PFSK-1 (cell line): ENCODE results near the gene GABRA6.

Experiments
- FOXP2 ChIP-seq: optimal IDR thresholded peaks from 2 replicates; pipeline ENCODE3; 2011; ENCODE audit warnings: borderline replicate concordance, control low read depth, inconsistent platforms; ENCODE audit not compliant: insufficient read depth; ENCODE audit errors: extremely low read length, extremely low read depth
- POLR2AphosphoS5 ChIP-seq: IDR thresholded peaks from 2 replicates; pipeline ENCODE4 v1.6.1; 2012; ENCODE audit warnings: low read depth, mild to moderate bottlenecking, control low read depth, low read length, moderate library complexity
- SIN3A ChIP-seq: IDR thresholded peaks from 2 replicates; pipeline ENCODE4 v1.6.1; 2012; ENCODE audit warnings: mild to moderate bottlenecking, low read length, moderate library complexity, borderline replicate concordance; ENCODE audit not compliant: insufficient read depth
- TAF1 ChIP-seq: IDR thresholded peaks from 2 replicates; pipeline ENCODE4 v1.6.1; 2012; ENCODE audit warnings: low read length, control low read depth, borderline replicate concordance; ENCODE audit not compliant: insufficient read depth
- TF ChIP-seq, protein P1 (sequence below), 2 experiments: IDR thresholded peaks; 2 replicates each; pipeline versions ENCODE4 v1.6.1 to v1.8.0; 2011 to 2012; ENCODE audit warnings: low read depth in 2 of 2, low read length in 2 of 2, control low read depth in 1 of 2, inconsistent platforms in 1 of 2, mild to moderate bottlenecking in 1 of 2, moderate library complexity in 1 of 2; ENCODE audit not compliant: insufficient read depth in 1 of 2

GABRA6 gene

DNA sequence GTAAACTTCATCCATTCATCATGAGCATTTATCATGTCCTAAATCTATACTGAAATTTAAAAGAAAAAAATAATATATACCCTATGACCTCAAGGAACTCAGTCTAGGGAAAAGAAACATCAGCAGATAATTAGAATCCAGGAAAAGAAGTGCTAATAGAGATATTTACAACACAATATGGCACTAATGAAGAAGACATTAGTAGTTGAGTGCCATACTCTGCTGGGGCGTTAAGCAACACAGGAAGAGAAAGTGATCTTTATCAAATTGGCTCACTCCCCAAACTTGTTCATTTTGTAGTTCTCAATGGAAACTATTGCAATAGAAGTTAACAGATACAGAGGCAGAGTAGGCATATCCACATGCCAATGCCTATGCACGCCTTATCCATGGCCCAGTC lies 27.5 kb downstream of the GABRA6 start:
- TF ChIP-seq POLR2AphosphoS5 (no peak), TAF1 (no peak), FOXP2 (no peak), SIN3A (no peak)
- TF ChIP-seq, protein P1, sequence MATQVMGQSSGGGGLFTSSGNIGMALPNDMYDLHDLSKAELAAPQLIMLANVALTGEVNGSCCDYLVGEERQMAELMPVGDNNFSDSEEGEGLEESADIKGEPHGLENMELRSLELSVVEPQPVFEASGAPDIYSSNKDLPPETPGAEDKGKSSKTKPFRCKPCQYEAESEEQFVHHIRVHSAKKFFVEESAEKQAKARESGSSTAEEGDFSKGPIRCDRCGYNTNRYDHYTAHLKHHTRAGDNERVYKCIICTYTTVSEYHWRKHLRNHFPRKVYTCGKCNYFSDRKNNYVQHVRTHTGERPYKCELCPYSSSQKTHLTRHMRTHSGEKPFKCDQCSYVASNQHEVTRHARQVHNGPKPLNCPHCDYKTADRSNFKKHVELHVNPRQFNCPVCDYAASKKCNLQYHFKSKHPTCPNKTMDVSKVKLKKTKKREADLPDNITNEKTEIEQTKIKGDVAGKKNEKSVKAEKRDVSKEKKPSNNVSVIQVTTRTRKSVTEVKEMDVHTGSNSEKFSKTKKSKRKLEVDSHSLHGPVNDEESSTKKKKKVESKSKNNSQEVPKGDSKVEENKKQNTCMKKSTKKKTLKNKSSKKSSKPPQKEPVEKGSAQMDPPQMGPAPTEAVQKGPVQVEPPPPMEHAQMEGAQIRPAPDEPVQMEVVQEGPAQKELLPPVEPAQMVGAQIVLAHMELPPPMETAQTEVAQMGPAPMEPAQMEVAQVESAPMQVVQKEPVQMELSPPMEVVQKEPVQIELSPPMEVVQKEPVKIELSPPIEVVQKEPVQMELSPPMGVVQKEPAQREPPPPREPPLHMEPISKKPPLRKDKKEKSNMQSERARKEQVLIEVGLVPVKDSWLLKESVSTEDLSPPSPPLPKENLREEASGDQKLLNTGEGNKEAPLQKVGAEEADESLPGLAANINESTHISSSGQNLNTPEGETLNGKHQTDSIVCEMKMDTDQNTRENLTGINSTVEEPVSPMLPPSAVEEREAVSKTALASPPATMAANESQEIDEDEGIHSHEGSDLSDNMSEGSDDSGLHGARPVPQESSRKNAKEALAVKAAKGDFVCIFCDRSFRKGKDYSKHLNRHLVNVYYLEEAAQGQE (IDR thresholded peaks at IDR 0.05; ENCODE audit: insufficient read depth in 1 of 2, low read depth in 2 of 2, low read length in 2 of 2) = no peak

DNA sequence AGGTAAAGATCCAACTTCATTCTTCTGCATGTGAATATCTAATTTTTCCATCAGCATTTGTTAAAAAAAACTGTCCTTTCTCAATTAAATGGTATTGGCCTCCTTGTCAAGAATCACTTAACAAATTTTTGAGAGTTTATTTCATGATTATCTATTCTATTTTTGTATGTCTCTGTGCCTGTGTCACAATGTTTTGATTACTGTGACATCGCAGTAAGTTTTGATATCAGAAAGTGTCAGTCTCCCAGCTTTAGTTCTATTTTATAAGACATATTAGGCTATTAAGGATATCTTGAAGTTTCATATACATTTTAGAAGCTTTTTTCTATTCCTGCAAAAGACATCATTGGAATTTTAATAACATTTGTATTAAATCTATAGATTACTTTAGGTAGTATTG lies 33.6 kb downstream of the GABRA6 start:
- TF ChIP-seq TAF1 (no peak), POLR2AphosphoS5 (no peak), FOXP2 (no peak), SIN3A (no peak)
- TF ChIP-seq, protein P1 (IDR thresholded peaks at IDR 0.05; ENCODE audit: insufficient read depth in 1 of 2, low read depth in 2 of 2, low read length in 2 of 2) = no peak

DNA sequence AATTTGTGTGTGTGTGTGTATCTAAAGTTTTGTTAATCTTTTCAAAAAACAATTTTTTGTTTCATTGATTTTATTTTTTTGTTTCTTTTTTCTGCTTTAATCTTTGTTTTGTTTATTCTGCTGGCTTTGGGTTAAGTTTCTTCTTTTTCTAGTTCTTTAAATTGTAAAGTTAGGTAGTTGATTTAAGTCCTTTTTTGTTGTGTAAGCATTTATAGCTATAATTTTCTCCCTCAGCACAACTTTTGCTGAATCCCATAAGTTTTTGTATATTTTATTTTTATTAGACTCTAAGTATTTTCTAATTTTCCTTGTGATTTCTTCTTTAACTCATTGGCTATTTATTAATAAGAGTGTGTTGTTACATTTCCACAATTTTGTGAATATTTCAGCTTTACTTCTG lies 34.9 kb downstream of the GABRA6 start:
- TF ChIP-seq FOXP2 (no peak), POLR2AphosphoS5 (no peak), SIN3A (no peak), TAF1 (no peak)
- TF ChIP-seq, protein P1 (IDR thresholded peaks at IDR 0.05; ENCODE audit: insufficient read depth in 1 of 2, low read depth in 2 of 2, low read length in 2 of 2) = no peak

DNA sequence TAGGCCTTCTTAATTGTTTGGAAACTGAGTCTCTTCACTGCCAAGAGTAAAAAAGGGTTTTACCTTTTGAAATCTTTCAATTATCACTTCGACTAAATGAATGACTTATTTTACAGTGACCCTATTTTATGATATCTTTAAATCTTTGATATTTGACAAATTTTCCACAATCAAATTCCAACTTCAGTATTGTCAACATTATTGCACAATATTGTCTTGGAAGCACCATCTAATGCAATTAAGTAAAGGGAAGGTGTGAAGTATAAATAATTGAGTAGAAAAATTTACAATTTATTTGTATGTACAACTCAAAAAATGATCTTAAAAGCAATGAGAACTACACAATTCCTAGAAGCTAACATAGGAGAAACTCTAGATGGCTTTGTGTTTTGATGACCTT lies 49.2 kb downstream of the GABRA6 start:
- no peak for TF ChIP-seq POLR2AphosphoS5
- no peak for TF ChIP-seq FOXP2
- TF ChIP-seq TAF1 = no peak
- no peak for TF ChIP-seq SIN3A
- TF ChIP-seq, protein P1 (IDR thresholded peaks at IDR 0.05; ENCODE audit: insufficient read depth in 1 of 2, low read depth in 2 of 2, low read length in 2 of 2) = no peak

DNA sequence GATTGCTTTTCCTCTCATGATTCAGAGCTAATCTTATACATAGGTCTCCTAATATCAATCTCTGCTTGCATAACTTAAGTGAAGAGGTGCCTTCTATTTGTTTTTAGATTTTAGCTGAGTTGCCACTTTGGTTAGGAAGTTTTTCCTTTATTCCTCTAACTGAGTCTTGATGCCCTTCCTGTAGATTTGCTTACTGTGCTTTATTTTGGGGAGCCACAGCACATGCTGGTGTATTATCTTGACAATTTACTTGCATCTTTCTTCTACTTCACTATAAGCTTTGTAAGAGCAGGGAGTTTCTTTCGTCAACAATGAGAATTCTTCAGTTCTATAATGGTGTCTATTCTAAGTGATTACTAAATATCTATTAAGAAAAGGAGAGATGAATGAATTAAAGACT lies 54.9 kb downstream of the GABRA6 start:
- TF ChIP-seq TAF1 (no peak), POLR2AphosphoS5 (no peak), SIN3A (no peak), FOXP2 (no peak)
- TF ChIP-seq, protein P1 (IDR thresholded peaks at IDR 0.05; ENCODE audit: insufficient read depth in 1 of 2, low read depth in 2 of 2, low read length in 2 of 2) = no peak
